Effector memory CD4-positive, alpha-beta T cell (primary cell): ENCODE data around the gene HS6ST3.

ENCODE experiments used
- DNase-seq, 3 donors: peaks; one replicate each; pipeline ENCODE4 v3.0.0-alpha.2; 2020
- H3K27ac ChIP-seq: 2 replicates; pipeline ENCODE4 v1.7.0; 2013; ENCODE audit warnings: mild to moderate bottlenecking, low read length, moderate library complexity; ENCODE audit not compliant: insufficient read depth, poor library complexity, severe bottlenecking
- H3K27me3 ChIP-seq: replicated peaks from 2 replicates; pipeline ENCODE4 v1.7.0; 2013; ENCODE audit warnings: mild to moderate bottlenecking, low read length; ENCODE audit not compliant: insufficient read depth, control insufficient read depth, poor library complexity, severe bottlenecking
- H3K36me3 ChIP-seq: 2 replicates; pipeline ENCODE4 v1.7.0; 2013; ENCODE audit warnings: mild to moderate bottlenecking, low read length, moderate library complexity; ENCODE audit not compliant: control insufficient read depth, insufficient read depth
- H3K4me1 ChIP-seq: 2 replicates; pipeline ENCODE4 v1.7.0; 2013; ENCODE audit warnings: low read length, mild to moderate bottlenecking; ENCODE audit not compliant: control insufficient read depth, insufficient read depth, poor library complexity, severe bottlenecking
- H3K4me3 ChIP-seq: 2 replicates; pipeline ENCODE4 v1.7.0; 2013; ENCODE audit warnings: low read length, low read depth, mild to moderate bottlenecking; ENCODE audit not compliant: insufficient read depth, poor library complexity, severe bottlenecking
- H3K9me3 ChIP-seq: 2 replicates; pipeline ENCODE4 v1.7.0; 2013; ENCODE audit warnings: mild to moderate bottlenecking, low read length, moderate library complexity; ENCODE audit not compliant: control insufficient read depth

HS6ST3 gene

DNA sequence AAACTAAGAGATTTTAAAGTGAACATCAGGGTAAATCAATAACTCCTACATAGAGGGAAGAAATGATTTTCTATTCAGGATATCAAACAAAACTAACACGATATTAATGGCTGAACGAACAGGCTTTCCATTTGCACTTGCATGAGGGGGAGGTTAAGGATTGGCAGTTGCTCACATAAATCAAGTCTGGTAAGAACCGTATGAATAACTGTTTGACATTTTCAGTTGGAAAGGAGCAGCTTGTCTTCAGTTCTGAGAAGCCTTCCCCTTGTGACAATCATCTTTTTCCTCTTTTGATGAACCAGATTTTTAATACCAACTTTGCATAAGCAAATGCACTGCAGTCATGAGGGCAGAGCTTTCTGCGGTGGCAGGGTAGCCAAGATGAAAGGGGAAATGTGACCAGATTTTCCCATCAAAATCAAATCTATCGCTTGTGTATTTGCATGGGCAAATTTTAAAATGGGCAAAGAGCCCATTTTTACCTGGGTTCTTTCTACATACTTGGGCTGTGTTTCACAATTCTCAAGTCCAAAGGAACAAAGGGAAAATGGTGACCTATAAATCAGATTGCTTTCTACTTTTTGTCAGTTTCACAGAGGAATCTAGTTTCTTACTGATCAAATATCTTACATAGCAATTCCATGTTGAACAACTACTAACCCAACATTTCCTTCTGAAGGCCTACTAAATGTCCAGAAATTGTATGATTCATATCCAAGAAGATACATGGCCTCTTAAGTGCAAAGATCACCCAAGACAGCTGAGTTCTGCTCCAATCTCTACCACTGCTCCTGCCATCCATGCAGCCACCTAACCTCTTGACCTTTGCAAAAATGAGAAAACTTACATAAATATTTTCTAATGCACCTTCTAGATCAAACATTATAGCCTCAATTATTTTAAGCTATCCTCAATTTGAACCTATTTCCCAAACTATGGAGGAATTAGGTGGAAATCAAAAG is 654.7 kb downstream of the HS6ST3 start:
- no peaks in the 10 kb centered on the region for H3K4me1 ChIP-seq
- H3K9me3 ChIP-seq, result no peaks in the 10 kb centered on the region
- H3K4me3 ChIP-seq, result no peak overlapping the region
- H3K27me3 ChIP-seq, result no peaks in the 10 kb centered on the region
- DNase-seq, result no peak
- no peak overlapping the region for H3K27ac ChIP-seq
- H3K36me3 ChIP-seq, result no peaks in the 10 kb centered on the region

DNA sequence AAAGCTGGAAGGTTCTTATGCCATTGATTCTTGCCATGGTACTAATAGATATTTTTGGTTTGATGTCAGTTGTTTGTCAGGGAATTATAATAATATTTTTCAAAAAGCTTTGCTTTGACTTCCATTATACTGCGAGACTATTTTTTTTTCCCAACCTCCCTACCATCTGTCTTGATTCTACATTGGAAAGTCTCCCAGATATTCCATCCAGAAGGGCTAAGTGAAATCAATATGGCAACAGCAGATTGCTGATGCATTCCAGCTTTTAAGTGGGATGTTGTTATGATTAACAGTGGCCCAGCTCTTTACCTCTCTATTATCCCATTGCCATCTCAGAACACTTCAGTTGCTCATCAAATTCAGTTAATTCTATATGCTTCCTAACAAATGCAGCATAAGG is 657.0 kb downstream of the HS6ST3 start:
- no peaks in the 10 kb centered on the region for H3K4me1 ChIP-seq
- DNase-seq, result no peak
- no peak overlapping the region for H3K4me3 ChIP-seq
- H3K27ac ChIP-seq, result no peak overlapping the region
- no peaks in the 10 kb centered on the region for H3K36me3 ChIP-seq
- H3K9me3 ChIP-seq, result no peaks in the 10 kb centered on the region
- no peaks in the 10 kb centered on the region for H3K27me3 ChIP-seq

DNA sequence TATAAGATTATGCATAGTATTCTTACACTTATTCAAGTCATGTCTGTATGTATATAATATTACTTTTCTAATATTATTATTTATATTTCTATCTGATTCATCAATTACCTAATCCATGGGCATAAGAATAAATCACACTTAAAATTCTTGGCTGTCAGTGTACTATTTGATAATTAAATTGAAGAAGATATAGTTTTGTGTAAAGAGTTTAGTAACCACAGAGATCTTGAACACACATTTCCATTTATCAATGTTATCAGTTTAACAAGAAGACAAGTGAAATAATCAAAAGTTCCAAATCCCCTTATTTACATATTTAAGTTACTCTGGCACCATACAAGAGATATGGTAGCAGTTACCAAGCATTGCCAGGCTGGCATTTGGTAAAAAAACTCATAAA is 659.9 kb downstream of the HS6ST3 start:
- Histone ChIP-seq H3K4me3 (no peak overlapping the region), H3K9me3 (no peaks in the 10 kb centered on the region), H3K27me3 (no peaks in the 10 kb centered on the region), H3K27ac (no peak overlapping the region), H3K36me3 (no peaks in the 10 kb centered on the region), H3K4me1 (no peaks in the 10 kb centered on the region)
- DNase-seq, result no peak

DNA sequence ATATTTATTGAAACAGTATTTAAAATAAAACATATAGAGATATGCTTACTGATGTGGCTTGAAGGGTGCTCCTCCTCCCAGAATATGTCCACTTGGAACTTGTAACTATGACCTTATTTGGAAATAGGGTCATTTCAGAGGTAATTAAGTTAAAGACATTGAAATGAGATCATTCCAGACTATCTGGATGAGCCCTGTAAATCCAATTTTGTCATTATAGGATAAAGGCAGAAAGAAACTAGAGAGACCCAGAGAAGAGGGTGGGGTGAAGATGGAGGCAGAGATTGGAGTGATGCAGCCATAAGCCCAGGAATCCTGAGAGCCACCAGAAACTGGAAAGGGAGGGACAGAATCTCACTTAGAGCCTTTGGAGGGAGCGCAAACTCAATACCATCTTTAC is 661.2 kb downstream of the HS6ST3 start:
- H3K36me3 ChIP-seq, result no peaks in the 10 kb centered on the region
- no peak overlapping the region for H3K4me3 ChIP-seq
- H3K27ac ChIP-seq, result no peak overlapping the region
- DNase-seq, result no peak
- no peaks in the 10 kb centered on the region for H3K27me3 ChIP-seq
- H3K9me3 ChIP-seq, result no peaks in the 10 kb centered on the region
- H3K4me1 ChIP-seq, result no peaks in the 10 kb centered on the region

DNA sequence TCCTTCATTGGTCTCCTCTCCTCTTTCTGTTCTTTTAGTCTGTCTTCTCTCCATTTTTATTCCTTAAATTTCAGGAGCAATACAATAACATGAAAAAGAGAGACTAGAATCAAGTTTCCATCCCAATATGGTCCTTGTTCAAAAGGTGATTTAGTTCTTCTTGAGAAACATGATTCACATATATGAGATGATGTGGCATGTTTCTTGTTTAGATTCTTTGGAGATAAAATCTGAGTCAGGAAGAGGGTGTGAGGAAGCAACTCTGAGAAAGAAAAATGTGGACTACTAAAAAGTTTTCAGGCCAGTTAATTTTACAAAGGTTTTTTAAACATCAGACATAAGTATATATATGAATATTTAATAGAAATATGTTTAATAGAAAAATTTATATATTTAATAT is 673.0 kb downstream of the HS6ST3 start:
- H3K27me3 ChIP-seq, result no peaks in the 10 kb centered on the region
- no peaks in the 10 kb centered on the region for H3K4me1 ChIP-seq
- no peak for DNase-seq
- no peaks in the 10 kb centered on the region for H3K9me3 ChIP-seq
- H3K36me3 ChIP-seq, result no peaks in the 10 kb centered on the region
- no peak overlapping the region for H3K27ac ChIP-seq
- no peak overlapping the region for H3K4me3 ChIP-seq

DNA sequence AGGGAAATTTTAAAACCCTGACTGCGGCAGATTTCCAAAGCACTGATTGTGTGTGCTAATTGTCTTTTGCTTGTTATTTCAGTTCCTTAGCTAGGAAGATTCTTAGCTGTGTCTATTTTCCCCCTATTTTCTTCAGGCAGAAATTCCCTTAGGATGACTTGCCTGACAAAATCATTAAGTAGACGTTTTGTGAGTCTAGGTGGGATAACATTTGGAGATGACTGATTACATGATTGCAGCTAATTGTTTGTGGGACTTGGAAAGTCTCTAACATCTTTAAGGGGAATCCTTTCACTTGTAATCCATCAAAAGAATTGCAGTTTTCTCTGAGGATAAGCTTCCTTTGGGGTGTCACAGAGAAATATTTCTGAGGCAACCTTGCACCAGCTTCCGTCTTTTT is 676.4 kb downstream of the HS6ST3 start:
- no peaks in the 10 kb centered on the region for H3K36me3 ChIP-seq
- no peak overlapping the region for H3K27ac ChIP-seq
- DNase-seq, result no peak
- no peaks in the 10 kb centered on the region for H3K9me3 ChIP-seq
- no peak overlapping the region for H3K4me3 ChIP-seq
- H3K4me1 ChIP-seq, result no peaks in the 10 kb centered on the region
- H3K27me3 ChIP-seq, result no peaks in the 10 kb centered on the region

DNA sequence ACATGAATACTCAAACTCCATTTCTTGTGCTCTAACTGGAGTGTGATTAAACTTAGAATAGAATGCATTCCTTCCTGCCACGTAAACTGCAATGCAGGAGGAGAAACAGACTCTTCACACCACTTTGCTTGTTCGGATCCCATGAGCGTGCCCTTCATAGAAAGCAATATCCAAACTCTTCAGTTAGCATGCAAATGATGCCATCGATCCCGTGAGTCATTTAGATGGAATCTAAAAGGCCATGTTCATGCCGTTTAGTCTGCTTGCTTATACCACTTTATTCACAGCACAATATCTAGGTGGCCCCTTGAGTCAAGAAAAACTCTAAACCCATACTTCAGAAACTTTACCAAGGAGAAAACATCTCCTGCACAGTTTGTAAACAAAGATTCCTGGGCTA is 678.6 kb downstream of the HS6ST3 start:
- no peak overlapping the region for H3K27ac ChIP-seq
- DNase-seq, result no peak
- H3K27me3 ChIP-seq, result no peaks in the 10 kb centered on the region
- H3K9me3 ChIP-seq, result no peaks in the 10 kb centered on the region
- no peaks in the 10 kb centered on the region for H3K36me3 ChIP-seq
- H3K4me1 ChIP-seq, result no peaks in the 10 kb centered on the region
- H3K4me3 ChIP-seq, result no peak overlapping the region

DNA sequence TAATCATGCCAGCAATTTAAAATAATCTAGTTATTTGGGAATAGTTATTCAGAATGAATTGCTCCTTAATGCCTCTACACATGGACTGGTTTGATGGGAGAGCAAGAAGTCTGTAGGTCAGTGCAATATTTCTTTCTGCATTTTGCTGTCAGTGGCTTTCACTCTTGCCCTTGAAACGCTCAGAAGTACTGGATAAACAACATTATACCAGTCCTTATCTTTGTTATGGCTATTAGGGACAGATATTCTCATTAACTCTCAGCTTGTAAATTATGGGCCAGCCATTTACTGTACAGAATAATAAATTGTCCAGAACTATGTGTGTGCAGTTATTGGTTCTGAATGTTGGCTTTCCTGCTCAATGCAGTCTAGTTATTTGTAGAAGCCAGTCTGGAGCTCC is 680.0 kb downstream of the HS6ST3 start:
- no peaks in the 10 kb centered on the region for H3K36me3 ChIP-seq
- no peaks in the 10 kb centered on the region for H3K27me3 ChIP-seq
- no peak overlapping the region for H3K27ac ChIP-seq
- H3K9me3 ChIP-seq, result no peaks in the 10 kb centered on the region
- H3K4me3 ChIP-seq, result no peak overlapping the region
- H3K4me1 ChIP-seq, result no peaks in the 10 kb centered on the region
- DNase-seq, result no peak

DNA sequence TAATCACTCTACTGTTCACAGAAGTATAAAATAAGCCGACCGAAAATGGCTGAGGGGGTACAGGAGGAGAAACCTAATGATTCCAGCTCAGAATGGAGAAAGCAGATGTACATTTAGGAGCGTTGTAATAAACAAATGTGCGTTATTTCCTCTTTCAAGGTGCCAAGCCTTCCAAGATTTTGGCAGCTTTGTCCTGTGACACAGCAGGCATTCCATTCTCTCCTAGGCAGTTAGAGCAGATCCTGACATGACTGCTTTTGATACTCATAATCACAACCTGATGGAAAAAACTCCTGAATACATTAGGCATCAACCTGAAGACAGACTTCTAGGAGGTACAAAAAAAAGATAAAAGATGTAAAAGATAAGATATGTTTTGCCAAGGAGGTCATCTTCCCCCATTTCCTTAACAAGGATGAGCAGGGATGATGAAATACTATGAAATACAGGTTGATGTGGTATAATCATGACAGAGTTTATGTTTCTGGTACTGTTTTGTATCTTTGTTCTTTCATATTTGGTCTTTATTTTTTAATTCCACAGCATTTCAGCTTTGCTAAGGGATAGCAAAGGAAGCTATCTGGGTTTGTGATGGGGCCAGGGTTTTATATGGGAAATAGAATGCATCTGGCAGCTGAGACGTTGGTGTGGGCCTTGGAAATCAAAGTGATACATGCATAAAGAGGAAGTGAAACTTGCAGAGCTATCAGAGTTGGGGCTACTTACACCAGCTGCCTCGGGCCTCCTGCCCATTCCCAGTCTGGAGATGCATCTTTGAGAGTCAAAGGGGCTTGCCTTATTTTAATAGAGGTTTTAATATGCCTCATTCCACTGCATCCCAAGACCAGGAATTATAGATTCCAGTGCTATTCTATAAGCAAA is 681.8 kb downstream of the HS6ST3 start:
- Histone ChIP-seq H3K36me3 (no peaks in the 10 kb centered on the region), H3K27ac (no peak overlapping the region), H3K27me3 (no peaks in the 10 kb centered on the region), H3K4me3 (no peak overlapping the region), H3K4me1 (no peaks in the 10 kb centered on the region), H3K9me3 (no peaks in the 10 kb centered on the region)
- DNase-seq, result no peak

DNA sequence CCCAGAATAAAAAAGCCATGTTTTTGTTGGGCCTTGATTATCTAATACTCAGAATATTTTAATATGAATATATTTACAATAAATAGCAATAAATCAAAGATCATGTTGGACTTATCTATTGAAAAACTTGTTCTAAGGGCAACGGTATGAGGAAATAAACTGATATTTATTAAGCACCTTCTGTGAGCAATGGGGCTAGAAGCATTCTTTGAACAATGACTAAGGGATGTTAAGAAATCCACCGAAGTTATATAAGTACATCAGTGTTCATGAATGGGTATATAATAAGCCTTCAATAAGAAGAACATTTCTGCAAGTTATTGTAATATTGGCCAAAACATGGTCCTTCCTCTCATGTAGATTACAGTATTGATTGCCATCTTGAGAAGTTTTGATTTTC is 682.5 kb downstream of the HS6ST3 start:
- Histone ChIP-seq H3K9me3 (no peaks in the 10 kb centered on the region), H3K4me1 (no peaks in the 10 kb centered on the region), H3K27ac (no peak overlapping the region), H3K4me3 (no peak overlapping the region), H3K36me3 (no peaks in the 10 kb centered on the region), H3K27me3 (no peaks in the 10 kb centered on the region)
- no peak for DNase-seq
